Testis (tissue), 2 donors: ENCODE results near the gene RBM48.

Experiments used
- CTCF ChIP-seq, 3 experiments: fragments of 450-650 bp in 2 of 3; fragments of 200-600 bp in 1 of 3; sonication (generic) in 1 of 3; IDR thresholded peaks; one replicate each; pipeline ENCODE4 v1.5.1; 2016 to 2019; ENCODE audit warnings: antibody characterized with exemption in 3 of 3, mild to moderate bottlenecking in 2 of 3, moderate library complexity in 1 of 3
- POLR2A ChIP-seq: fragments of 450-650 bp; IDR thresholded peaks from one replicate; pipeline ENCODE4 v1.6.1; 2017; ENCODE audit warnings: antibody characterized with exemption, mild to moderate bottlenecking, moderate library complexity

GRCh38 chr7:92569137-92569536 lies 40.5 kb downstream of the RBM48 start:
- TF ChIP-seq CTCF (IDR thresholded peaks at IDR 0.05) (no peak), POLR2A (no peak)
